Body of pancreas (tissue), 4 donors: Measurements from ENCODE around the gene AVEN. TPM values are rescaled to one million over a fixed set of nuclear protein-coding genes. Genes with fewer than 3 reads are reported as not detected.

Experiments
- ATAC-seq: fragments of 150-250 bp; one replicate; pipeline ENCODE4 v1.9.1; 2016
- DNase-seq, 4 donors: peaks; one replicate each; pipeline ENCODE4 v3.0.0-alpha.2; 2019
- H3K27ac ChIP-seq, 4 donors: fragments of 200-600 bp; sonication (generic); 1 replicate in 3 of 4; 2 replicates in 1 of 4; pipeline versions ENCODE4 v1.5.1 to v1.6.1; 2016 to 2019; ENCODE audit warnings: mild to moderate bottlenecking in 1 of 4, mixed read lengths in 1 of 4, moderate library complexity in 1 of 4
- H3K27me3 ChIP-seq, 2 donors: fragments of 200-600 bp; sonication (generic); one replicate each; pipeline ENCODE4 v1.6.0; 2016; ENCODE audit warnings: mild to moderate bottlenecking in 1 of 2
- H3K36me3 ChIP-seq, 2 donors: fragments of 200-600 bp; sonication (generic); replicated peaks in 1 of 2; 2 replicates each; pipeline ENCODE4 v1.5.1; 2016; ENCODE audit warnings: low read depth in 2 of 2; ENCODE audit not compliant: insufficient read depth in 1 of 2
- H3K4me1 ChIP-seq: fragments of 200-600 bp; sonication (generic); one replicate; pipeline ENCODE4 v1.6.0; 2016
- H3K4me3 ChIP-seq, 2 donors: fragments of 200-600 bp; sonication (generic); 1 replicate in 1 of 2; 2 replicates in 1 of 2; pipeline ENCODE4 v1.5.1; 2016 to 2019
- H3K9me3 ChIP-seq, 3 donors: fragments of 200-600 bp; sonication (generic); 1 replicate in 2 of 3; 2 replicates in 1 of 3; pipeline ENCODE4 v1.5.1; 2016
- POLR2A ChIP-seq, 3 donors: fragments of 450-650 bp; IDR thresholded peaks; one replicate each; pipeline ENCODE4 v1.6.1; 2016; ENCODE audit warnings: antibody characterized with exemption in 3 of 3, mild to moderate bottlenecking in 2 of 3
- WGBS, 2 donors: methylation state at CpG; one replicate each; pipeline ENCODE4 v1.1.5; 2017; 5-methylcytosine and 5-hydroxymethylcytosine counted together
- intact Hi-C: fragments of 100-400 bp; cut with DNase I; formaldehyde crosslinking; loops from one replicate; pipeline ENCODE4 v1.15.1; 2023
- total RNA-seq, 2 donors: library from RNA; depleted of rRNA; stranded (reverse); fragments of >200 nt; gene quantifications; one replicate each; pipeline ENCODE4 v1.1.0, GENCODE V29; 2016
- TF ChIP-seq, protein P1 (sequence below), 7 experiments: fragments of 450-650 bp in 4 of 7; fragments of 200-600 bp in 3 of 7; sonication (generic) in 3 of 7; IDR thresholded peaks; one replicate each; pipeline ENCODE4 v1.5.1; 2016 to 2019; ENCODE audit warnings: antibody characterized with exemption in 7 of 7

Gene AVEN
- total RNA-seq, 2 donors from 2014 or later, result 10.5 to 12.2 TPM

GRCh38 chr15:33985751-33986150 is 53.3 kb downstream of the AVEN start:
- DNase-seq (no peak), ATAC-seq (no peak)
- no peak for TF ChIP-seq POLR2A (IDR thresholded peaks at IDR 0.05)
- TF ChIP-seq, protein P1, sequence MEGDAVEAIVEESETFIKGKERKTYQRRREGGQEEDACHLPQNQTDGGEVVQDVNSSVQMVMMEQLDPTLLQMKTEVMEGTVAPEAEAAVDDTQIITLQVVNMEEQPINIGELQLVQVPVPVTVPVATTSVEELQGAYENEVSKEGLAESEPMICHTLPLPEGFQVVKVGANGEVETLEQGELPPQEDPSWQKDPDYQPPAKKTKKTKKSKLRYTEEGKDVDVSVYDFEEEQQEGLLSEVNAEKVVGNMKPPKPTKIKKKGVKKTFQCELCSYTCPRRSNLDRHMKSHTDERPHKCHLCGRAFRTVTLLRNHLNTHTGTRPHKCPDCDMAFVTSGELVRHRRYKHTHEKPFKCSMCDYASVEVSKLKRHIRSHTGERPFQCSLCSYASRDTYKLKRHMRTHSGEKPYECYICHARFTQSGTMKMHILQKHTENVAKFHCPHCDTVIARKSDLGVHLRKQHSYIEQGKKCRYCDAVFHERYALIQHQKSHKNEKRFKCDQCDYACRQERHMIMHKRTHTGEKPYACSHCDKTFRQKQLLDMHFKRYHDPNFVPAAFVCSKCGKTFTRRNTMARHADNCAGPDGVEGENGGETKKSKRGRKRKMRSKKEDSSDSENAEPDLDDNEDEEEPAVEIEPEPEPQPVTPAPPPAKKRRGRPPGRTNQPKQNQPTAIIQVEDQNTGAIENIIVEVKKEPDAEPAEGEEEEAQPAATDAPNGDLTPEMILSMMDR (IDR thresholded peaks at IDR 0.05), result no peak
- no peaks in the 10 kb centered on the region for H3K36me3 ChIP-seq
- H3K4me1 ChIP-seq, result no peaks in the 10 kb centered on the region
- H3K27ac ChIP-seq, result no peak overlapping the region
- H3K9me3 ChIP-seq, result no peaks in the 10 kb centered on the region
- no peak overlapping the region for H3K4me3 ChIP-seq
- intact Hi-C loops, result no loop called here
- 67% methylated on average over 3 of the region's 3 CpGs for WGBS, 2 donors
- no peaks in the 10 kb centered on the region for H3K27me3 ChIP-seq

DNA sequence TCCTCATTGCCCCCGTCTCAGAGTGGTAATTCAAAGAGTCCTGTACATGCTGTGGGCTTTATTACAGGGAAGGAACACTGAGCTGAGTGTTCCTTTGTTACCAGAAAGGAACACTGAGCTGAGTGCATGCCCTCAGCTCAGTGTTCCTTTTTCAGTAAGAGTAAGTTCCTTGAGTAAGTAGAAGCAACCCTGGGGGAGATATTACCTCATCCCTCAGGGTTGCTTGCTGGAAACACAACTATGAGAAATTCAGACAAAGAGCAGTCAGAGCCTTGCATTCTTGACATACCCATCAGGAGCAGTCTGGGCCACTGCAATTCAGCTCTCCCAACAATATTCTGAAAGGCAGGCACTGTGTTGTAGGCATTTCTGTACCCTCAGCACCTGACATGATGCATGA is 53.7 kb downstream of the AVEN start:
- intact Hi-C loops, result no loop called here
- no peak overlapping the region for H3K27ac ChIP-seq
- DNase-seq (no peak), ATAC-seq (no peak)
- H3K4me3 ChIP-seq, result no peak overlapping the region
- WGBS, 2 donors, result 81 to 100% methylated on average over 1 of the region's 1 CpG
- H3K9me3 ChIP-seq, result no peaks in the 10 kb centered on the region
- TF ChIP-seq, protein P1 (IDR thresholded peaks at IDR 0.05), result no peak
- TF ChIP-seq POLR2A (IDR thresholded peaks at IDR 0.05), result no peak
- H3K27me3 ChIP-seq, result no peaks in the 10 kb centered on the region
- H3K4me1 ChIP-seq, result no peaks in the 10 kb centered on the region
- H3K36me3 ChIP-seq, result no peaks in the 10 kb centered on the region

GRCh38 chr15:33982516-33982915 is 56.5 kb downstream of the AVEN start:
- ATAC-seq (no peak), DNase-seq (no peak)
- Histone ChIP-seq H3K27ac (no peak overlapping the region), H3K4me1 (no peaks in the 10 kb centered on the region), H3K4me3 (no peak overlapping the region), H3K27me3 (no peaks in the 10 kb centered on the region), H3K36me3 (no peaks in the 10 kb centered on the region), H3K9me3 (no peaks in the 10 kb centered on the region)
- TF ChIP-seq, protein P1 (IDR thresholded peaks at IDR 0.05), result no peak
- no peak for TF ChIP-seq POLR2A (IDR thresholded peaks at IDR 0.05)
- WGBS, 2 donors, result 93 to 96% methylated on average over 1 of the region's 1 CpG
- intact Hi-C loops, result no loop called here

GRCh38 chr15:33980159-33980558 is 58.8 kb downstream of the AVEN start:
- no peak for TF ChIP-seq POLR2A (IDR thresholded peaks at IDR 0.05)
- TF ChIP-seq, protein P1 (IDR thresholded peaks at IDR 0.05), result no peak
- 62% methylated on average over 7 of the region's 7 CpGs for WGBS, 2 donors
- Histone ChIP-seq H3K4me3 (no peak overlapping the region), H3K27ac (no peak overlapping the region), H3K4me1 (no peaks in the 10 kb centered on the region), H3K9me3 (no peaks in the 10 kb centered on the region), H3K27me3 (no peaks in the 10 kb centered on the region), H3K36me3 (no peaks in the 10 kb centered on the region)
- intact Hi-C loops, result no loop called here
- ATAC-seq (no peak), DNase-seq (no peak)

GRCh38 chr15:33975022-33975565 is 63.9 kb downstream of the AVEN start:
- ATAC-seq, result no peak
- Histone ChIP-seq H3K36me3 (no peaks in the 10 kb centered on the region), H3K4me3 (no peak overlapping the region), H3K27ac (no peak overlapping the region), H3K4me1 (no peaks in the 10 kb centered on the region), H3K27me3 (no peaks in the 10 kb centered on the region), H3K9me3 (no peaks in the 10 kb centered on the region)
- intact Hi-C loops, result no loop called here
- WGBS, 2 donors, result 89 to 90% methylated on average over 4 of the region's 4 CpGs
- no peak for DNase-seq
- TF ChIP-seq, protein P1 (IDR thresholded peaks at IDR 0.05), result no peak
- no peak for TF ChIP-seq POLR2A (IDR thresholded peaks at IDR 0.05)
